ENCODE results near the gene OGFRL1. TPM values are rescaled to one million over a fixed set of nuclear protein-coding genes. Genes with fewer than 3 reads are reported as not detected.

Gene OGFRL1
- total and polyA plus RNA-seq, 2 experiments from 2014 or later, result 1.1 to 4.5 TPM

DNA sequence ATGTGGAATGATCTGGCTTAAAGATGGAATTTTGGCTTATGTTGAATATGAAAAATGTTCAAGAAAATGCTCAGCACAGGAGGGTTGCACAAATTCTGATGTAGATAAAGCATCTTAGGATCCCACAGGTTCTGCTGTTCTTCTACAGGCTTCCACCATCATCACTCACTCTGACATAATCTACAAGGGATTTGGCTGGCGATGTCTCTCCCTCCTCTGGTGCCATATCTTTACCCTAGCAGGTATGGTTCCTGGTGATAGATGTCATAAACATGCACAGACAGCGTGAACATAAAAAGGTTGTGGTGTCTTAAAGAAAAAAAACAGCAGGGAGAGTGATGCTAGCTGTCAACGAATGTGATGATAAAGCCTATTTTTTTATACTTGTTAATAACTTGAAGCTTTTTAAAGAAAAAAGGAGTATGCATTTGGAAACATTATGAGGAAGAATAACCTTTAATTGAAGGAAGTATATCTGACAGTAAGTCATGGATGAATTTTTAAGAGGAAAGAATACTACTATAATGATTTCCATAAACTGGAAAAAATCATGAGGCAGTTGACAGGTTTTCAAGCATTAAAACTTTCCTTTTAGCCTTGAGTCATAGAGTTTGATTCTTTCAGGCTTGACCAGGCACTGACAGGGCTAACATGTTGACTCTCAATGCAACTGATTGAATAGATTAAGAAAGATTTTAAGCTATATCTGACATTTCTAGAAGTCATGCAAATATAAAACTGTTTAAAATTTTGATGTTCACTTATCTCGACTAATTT lies 50.1 kb downstream of the OGFRL1 start:
- DNase-seq (ENCODE audit: low read depth in 1 of 2, low spot score in 1 of 2), result no peak
- no peak overlapping the region for H3K4me3 ChIP-seq
- no peaks in the 10 kb centered on the region for H3K9me3 ChIP-seq (ENCODE audit: low read depth)
- H3K4me1 ChIP-seq (ENCODE audit: low read depth), result no peaks in the 10 kb centered on the region
- no peaks in the 10 kb centered on the region for H3K36me3 ChIP-seq
- TF ChIP-seq, protein P1, sequence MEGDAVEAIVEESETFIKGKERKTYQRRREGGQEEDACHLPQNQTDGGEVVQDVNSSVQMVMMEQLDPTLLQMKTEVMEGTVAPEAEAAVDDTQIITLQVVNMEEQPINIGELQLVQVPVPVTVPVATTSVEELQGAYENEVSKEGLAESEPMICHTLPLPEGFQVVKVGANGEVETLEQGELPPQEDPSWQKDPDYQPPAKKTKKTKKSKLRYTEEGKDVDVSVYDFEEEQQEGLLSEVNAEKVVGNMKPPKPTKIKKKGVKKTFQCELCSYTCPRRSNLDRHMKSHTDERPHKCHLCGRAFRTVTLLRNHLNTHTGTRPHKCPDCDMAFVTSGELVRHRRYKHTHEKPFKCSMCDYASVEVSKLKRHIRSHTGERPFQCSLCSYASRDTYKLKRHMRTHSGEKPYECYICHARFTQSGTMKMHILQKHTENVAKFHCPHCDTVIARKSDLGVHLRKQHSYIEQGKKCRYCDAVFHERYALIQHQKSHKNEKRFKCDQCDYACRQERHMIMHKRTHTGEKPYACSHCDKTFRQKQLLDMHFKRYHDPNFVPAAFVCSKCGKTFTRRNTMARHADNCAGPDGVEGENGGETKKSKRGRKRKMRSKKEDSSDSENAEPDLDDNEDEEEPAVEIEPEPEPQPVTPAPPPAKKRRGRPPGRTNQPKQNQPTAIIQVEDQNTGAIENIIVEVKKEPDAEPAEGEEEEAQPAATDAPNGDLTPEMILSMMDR (IDR thresholded peaks at IDR 0.05; ENCODE audit: low read depth, low read length), result no peak
- no peak overlapping the region for H3K27ac ChIP-seq
- H3K27me3 ChIP-seq, result no peaks in the 10 kb centered on the region

DNA sequence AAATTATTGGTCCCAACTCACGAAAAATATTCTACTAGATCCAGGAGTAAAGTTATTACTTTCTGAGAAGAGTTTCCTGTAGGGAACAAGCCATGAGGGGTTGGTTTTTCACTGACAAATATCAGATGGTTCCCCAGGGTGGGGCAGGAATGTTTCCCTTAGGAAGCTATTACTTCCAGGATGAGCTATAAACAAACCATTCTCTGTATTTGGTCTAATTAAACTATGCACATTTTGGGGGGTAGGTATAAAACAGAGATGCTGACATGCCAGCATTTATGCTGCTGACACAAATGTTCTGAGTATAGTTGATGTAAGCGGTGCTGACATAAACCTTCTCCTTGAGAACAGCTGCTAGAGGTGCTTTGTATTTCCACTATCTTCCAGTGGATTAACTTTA lies 54.2 kb downstream of the OGFRL1 start:
- DNase-seq (ENCODE audit: low read depth in 1 of 2, low spot score in 1 of 2), result no peak
- H3K4me1 ChIP-seq (ENCODE audit: low read depth), result no peaks in the 10 kb centered on the region
- H3K9me3 ChIP-seq (ENCODE audit: low read depth), result no peaks in the 10 kb centered on the region

DNA sequence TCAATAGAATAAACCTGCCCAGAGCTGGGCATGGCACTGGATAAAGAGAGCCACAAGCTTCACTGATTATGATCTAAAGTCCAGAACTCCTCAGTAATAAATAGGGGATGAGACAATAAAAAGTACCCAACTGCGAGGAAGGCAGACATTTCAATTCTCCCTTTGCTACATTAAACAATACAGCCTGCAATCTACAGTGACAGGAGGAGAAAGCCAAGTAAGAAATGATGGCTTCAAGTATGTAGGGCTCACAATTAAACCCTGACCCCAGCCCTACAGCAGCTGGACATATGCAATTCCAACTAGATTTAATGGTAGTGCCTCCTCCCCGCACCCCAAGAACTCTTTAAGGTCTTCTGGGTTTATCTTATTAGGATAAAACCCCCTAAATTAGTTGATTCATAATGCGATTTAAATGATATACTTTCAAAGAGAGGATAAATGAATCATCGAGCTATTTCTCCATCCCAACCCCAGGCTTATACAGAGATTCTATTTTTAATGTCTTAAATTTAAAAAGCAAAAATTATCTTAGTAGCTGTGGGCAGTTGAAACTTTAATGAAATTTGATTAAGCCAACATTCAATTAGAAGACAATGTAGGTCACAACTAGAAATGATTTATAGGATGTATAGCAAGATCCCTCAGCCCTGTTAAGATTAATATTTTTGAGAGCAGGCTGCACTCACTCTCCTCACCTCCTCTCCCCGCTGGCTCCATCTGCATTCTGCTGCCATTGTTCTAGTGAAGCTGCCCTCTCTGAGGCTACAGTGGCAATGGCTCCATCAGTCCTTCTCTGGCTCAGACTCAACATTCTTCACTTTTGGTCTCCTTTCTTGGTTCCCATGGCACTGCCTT lies 57.1 kb downstream of the OGFRL1 start:
- H3K36me3 ChIP-seq, result no peaks in the 10 kb centered on the region
- TF ChIP-seq, protein P1 (IDR thresholded peaks at IDR 0.05; ENCODE audit: low read depth, low read length), result no peak
- no peak overlapping the region for H3K4me3 ChIP-seq
- DNase-seq (ENCODE audit: low read depth in 1 of 2, low spot score in 1 of 2), result no peak
- H3K27ac ChIP-seq, result no peak overlapping the region
- H3K27me3 ChIP-seq, result no peaks in the 10 kb centered on the region
- H3K4me1 ChIP-seq (ENCODE audit: low read depth), result no peaks in the 10 kb centered on the region
- H3K9me3 ChIP-seq (ENCODE audit: low read depth), result no peaks in the 10 kb centered on the region

More for the DNA sequence above, 54.2 kb downstream of the OGFRL1 start:
- H3K27me3 ChIP-seq, result no peaks in the 10 kb centered on the region
- no peak overlapping the region for H3K4me3 ChIP-seq
- TF ChIP-seq, protein P1 (IDR thresholded peaks at IDR 0.05; ENCODE audit: low read depth, low read length), result no peak
- no peaks in the 10 kb centered on the region for H3K36me3 ChIP-seq
- no peak overlapping the region for H3K27ac ChIP-seq

DNA sequence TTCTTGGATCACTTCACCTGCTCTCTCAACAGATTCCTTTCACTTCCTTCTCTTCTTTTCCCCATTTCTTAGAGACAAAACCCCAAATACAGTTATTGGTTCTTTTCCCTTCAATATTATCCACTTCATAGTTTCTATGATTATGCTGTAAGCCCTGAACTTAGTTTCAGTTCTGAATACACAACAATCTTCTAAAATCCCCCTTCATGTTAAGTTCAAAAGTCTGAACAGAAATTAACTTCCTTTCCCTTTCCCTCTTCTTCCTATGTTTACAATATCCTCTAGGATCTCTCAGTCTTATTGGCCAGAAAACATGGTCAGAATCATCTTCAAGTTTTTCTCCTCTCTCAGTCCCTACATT lies 57.7 kb downstream of the OGFRL1 start:
- no peak overlapping the region for H3K4me3 ChIP-seq
- DNase-seq (ENCODE audit: low read depth in 1 of 2, low spot score in 1 of 2), result no peak
- no peaks in the 10 kb centered on the region for H3K27me3 ChIP-seq
- H3K27ac ChIP-seq, result no peak overlapping the region
- TF ChIP-seq, protein P1 (IDR thresholded peaks at IDR 0.05; ENCODE audit: low read depth, low read length), result no peak
- no peaks in the 10 kb centered on the region for H3K4me1 ChIP-seq (ENCODE audit: low read depth)
- H3K9me3 ChIP-seq (ENCODE audit: low read depth), result no peaks in the 10 kb centered on the region
- H3K36me3 ChIP-seq, result no peaks in the 10 kb centered on the region

DNA sequence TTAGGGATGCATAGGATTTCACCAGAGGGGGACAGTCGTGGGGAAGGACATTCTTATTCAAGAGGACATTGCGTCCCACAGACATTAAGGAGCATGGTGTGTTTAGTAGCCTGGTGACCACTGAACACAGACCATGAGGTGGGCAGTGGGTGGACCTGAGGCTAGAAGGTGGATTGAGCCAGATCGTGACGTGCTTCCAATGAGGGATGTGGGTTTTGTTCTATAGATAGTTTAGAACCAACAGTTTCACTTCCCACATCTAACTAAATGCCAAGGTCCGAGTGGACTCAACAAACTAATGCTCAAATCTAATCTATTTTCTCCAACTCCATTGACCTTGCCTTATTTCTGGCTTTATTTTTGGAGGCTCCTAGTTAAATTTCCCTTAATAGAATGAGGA lies 58.5 kb downstream of the OGFRL1 start:
- TF ChIP-seq, protein P1 (IDR thresholded peaks at IDR 0.05; ENCODE audit: low read depth, low read length), result no peak

More for the DNA sequence above, 58.5 kb downstream of the OGFRL1 start:
- DNase-seq (ENCODE audit: low read depth in 1 of 2, low spot score in 1 of 2), result no peak
- H3K4me3 ChIP-seq, result no peak overlapping the region
- no peaks in the 10 kb centered on the region for H3K9me3 ChIP-seq (ENCODE audit: low read depth)
- no peaks in the 10 kb centered on the region for H3K27me3 ChIP-seq
- no peaks in the 10 kb centered on the region for H3K4me1 ChIP-seq (ENCODE audit: low read depth)
- H3K36me3 ChIP-seq, result no peaks in the 10 kb centered on the region
- no peak overlapping the region for H3K27ac ChIP-seq

All from cardiac muscle cell (in vitro differentiated cells and primary cell).